ENCODE measurements around the gene SCYL2. TPM values are rescaled to one million over a fixed set of nuclear protein-coding genes. Genes with fewer than 3 reads are reported as not detected.

SCYL2 gene
- total and polyA plus RNA-seq, 2 experiments from 2014 or later, result 15.0 to 57.5 TPM

DNA sequence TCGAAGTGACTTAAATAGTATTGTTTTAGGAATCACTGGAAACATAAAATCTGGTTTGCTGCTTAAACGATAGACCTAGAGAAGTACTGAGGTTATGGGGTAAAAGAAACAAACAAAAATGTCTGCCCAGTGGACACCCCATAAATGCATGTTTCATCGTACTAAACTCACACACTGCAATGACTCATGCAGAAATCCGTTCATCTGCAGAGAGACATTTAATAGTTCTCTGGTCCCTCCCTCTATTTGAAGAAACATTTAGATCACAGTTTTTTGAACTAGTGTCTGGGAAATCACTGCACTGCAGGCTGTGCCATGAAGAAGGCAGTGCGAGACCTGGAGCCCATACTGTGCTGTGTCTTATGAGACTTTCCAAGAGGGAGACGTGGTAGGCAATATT is 115.4 kb downstream of the SCYL2 start (continued):
- TF ChIP-seq, protein P1, sequence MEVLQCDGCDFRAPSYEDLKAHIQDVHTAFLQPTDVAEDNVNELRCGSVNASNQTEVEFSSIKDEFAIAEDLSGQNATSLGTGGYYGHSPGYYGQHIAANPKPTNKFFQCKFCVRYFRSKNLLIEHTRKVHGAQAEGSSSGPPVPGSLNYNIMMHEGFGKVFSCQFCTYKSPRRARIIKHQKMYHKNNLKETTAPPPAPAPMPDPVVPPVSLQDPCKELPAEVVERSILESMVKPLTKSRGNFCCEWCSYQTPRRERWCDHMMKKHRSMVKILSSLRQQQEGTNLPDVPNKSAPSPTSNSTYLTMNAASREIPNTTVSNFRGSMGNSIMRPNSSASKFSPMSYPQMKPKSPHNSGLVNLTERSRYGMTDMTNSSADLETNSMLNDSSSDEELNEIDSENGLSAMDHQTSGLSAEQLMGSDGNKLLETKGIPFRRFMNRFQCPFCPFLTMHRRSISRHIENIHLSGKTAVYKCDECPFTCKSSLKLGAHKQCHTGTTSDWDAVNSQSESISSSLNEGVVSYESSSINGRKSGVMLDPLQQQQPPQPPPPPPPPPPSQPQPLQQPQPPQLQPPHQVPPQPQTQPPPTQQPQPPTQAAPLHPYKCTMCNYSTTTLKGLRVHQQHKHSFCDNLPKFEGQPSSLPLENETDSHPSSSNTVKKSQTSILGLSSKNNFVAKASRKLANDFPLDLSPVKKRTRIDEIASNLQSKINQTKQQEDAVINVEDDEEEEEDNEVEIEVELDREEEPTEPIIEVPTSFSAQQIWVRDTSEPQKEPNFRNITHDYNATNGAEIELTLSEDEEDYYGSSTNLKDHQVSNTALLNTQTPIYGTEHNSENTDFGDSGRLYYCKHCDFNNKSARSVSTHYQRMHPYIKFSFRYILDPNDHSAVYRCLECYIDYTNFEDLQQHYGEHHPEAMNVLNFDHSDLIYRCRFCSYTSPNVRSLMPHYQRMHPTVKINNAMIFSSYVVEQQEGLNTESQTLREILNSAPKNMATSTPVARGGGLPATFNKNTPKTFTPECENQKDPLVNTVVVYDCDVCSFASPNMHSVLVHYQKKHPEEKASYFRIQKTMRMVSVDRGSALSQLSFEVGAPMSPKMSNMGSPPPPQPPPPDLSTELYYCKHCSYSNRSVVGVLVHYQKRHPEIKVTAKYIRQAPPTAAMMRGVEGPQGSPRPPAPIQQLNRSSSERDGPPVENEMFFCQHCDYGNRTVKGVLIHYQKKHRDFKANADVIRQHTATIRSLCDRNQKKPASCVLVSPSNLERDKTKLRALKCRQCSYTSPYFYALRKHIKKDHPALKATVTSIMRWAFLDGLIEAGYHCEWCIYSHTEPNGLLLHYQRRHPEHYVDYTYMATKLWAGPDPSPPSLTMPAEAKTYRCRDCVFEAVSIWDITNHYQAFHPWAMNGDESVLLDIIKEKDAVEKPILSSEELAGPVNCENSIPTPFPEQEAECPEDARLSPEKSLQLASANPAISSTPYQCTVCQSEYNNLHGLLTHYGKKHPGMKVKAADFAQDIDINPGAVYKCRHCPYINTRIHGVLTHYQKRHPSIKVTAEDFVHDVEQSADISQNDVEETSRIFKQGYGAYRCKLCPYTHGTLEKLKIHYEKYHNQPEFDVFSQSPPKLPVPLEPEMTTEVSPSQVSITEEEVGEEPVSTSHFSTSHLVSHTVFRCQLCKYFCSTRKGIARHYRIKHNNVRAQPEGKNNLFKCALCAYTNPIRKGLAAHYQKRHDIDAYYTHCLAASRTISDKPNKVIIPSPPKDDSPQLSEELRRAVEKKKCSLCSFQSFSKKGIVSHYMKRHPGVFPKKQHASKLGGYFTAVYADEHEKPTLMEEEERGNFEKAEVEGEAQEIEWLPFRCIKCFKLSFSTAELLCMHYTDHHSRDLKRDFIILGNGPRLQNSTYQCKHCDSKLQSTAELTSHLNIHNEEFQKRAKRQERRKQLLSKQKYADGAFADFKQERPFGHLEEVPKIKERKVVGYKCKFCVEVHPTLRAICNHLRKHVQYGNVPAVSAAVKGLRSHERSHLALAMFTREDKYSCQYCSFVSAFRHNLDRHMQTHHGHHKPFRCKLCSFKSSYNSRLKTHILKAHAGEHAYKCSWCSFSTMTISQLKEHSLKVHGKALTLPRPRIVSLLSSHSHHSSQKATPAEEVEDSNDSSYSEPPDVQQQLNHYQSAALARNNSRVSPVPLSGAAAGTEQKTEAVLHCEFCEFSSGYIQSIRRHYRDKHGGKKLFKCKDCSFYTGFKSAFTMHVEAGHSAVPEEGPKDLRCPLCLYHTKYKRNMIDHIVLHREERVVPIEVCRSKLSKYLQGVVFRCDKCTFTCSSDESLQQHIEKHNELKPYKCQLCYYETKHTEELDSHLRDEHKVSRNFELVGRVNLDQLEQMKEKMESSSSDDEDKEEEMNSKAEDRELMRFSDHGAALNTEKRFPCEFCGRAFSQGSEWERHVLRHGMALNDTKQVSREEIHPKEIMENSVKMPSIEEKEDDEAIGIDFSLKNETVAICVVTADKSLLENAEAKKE (CRISPR knock-in tag; IDR thresholded peaks at IDR 0.05), result no peak
- no peak for TF ChIP-seq REST (IDR thresholded peaks at IDR 0.05; ENCODE audit: unreplicated experiment)
- TF ChIP-seq JUNB (IDR thresholded peaks at IDR 0.05; ENCODE audit: unreplicated experiment), result no peak
- TF ChIP-seq NANOG (IDR thresholded peaks at IDR 0.05; ENCODE audit: borderline replicate concordance), result no peak

All from GM23338 (cell line).